ENCODE results near the gene LGALSL. TPM values are rescaled to one million over a fixed set of nuclear protein-coding genes. Genes with fewer than 3 reads are reported as not detected.

LGALSL gene
- polyA plus RNA-seq, 4 donors = 6.0 to 28.6 (median 25.3) TPM

DNA sequence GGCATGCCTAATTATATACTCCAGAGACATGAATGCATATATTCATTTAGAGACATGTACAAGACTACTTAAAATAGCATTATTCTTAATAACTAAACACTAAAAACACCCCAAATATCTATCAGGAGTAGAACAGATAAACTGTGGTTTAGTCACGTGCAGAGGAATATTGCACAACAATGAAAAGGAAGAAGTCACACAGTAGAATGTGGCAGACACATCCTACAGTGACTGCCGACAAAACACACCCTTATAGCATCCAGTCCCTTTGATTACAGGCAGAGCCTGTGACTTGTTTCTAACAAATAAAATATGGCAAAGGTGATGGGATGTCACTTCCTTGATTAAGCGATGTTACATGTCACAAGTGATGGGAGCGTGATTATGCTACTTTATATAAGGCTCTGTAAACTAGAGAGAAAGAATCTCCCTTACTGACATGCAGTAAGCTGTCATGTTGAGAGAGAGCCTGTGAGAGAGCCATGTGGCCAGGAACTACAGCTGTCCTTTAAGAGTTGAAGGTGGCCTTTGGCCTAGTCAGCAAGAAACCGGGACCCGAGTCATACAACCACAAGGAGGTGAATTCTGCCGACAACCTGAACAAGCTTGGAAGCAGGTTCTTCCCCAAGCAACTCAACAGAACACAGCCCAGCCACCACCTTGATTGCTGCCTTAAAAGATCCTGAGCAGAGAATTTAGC is 39.1 kb upstream of the LGALSL start:
- H3K4me3 ChIP-seq (ENCODE audit: low read depth in 1 of 3, low read length in 3 of 3) = no peak overlapping the region
- H3K4me1 ChIP-seq (ENCODE audit: control insufficient read depth in 3 of 3, insufficient read depth in 2 of 3, low read depth in 1 of 3, low read length in 2 of 3) = peaks cover 0 to 8% (median 0%) of the 10 kb centered on the region in 3 donors
- 72 to 84% (median 74%) methylated on average over 7 of the region's 7 CpGs for WGBS, 3 donors
- no peak overlapping the region for H3K27ac ChIP-seq (ENCODE audit: low read depth in 1 of 3, low read length in 2 of 3)
- FAIRE-seq (no peak), DNase-seq (peak in 1 of 2 donors; percentile 27)
- H3K36me3 ChIP-seq (ENCODE audit: control insufficient read depth in 3 of 3, insufficient read depth in 2 of 3, low read depth in 1 of 3, low read length in 3 of 3) = no peaks in the 10 kb centered on the region
- no peaks in the 10 kb centered on the region for H3K27me3 ChIP-seq (ENCODE audit: control insufficient read depth in 3 of 3, insufficient read depth in 3 of 3, low read length in 3 of 3)
- H3K9me3 ChIP-seq (ENCODE audit: control insufficient read depth in 2 of 2, insufficient read depth in 1 of 2, low read depth in 1 of 2, low read length in 1 of 2) = no peaks in the 10 kb centered on the region

DNA sequence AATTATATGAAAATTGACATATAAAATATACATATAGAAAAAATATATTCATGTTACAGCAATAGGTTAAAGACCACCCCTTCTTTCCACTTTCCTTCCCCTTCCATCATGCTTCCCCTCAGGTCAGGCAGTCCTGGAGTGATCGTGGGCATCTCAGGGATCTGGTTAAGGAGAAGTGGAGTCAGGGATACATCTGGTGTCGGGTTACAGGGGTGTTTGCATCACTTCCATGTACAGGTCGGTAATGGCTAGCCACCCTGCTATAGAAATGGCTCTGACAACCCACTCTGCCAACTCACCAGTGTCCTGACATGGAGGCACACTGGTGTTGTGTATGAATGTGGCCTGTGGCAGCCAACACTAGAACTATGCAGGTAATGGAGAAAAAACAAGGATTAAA is 36.3 kb upstream of the LGALSL start:
- Histone ChIP-seq H3K9me3 (ENCODE audit: control insufficient read depth in 2 of 2, insufficient read depth in 1 of 2, low read depth in 1 of 2, low read length in 1 of 2) (peaks cover 0 to 2% of the 10 kb centered on the region in 2 donors), H3K4me1 (ENCODE audit: control insufficient read depth in 3 of 3, insufficient read depth in 2 of 3, low read depth in 1 of 3, low read length in 2 of 3) (peaks cover 0 to 23% (median 2%) of the 10 kb centered on the region in 3 donors), H3K27me3 (ENCODE audit: control insufficient read depth in 3 of 3, insufficient read depth in 3 of 3, low read length in 3 of 3) (no peaks in the 10 kb centered on the region), H3K36me3 (ENCODE audit: control insufficient read depth in 3 of 3, insufficient read depth in 2 of 3, low read depth in 1 of 3, low read length in 3 of 3) (no peaks in the 10 kb centered on the region), H3K4me3 (ENCODE audit: low read depth in 1 of 3, low read length in 3 of 3) (no peak overlapping the region), H3K27ac (ENCODE audit: low read depth in 1 of 3, low read length in 2 of 3) (no peak overlapping the region)
- FAIRE-seq (no peak), DNase-seq (no peak)
- 79 to 92% (median 79%) methylated on average over 3 of the region's 3 CpGs for WGBS, 3 donors

DNA sequence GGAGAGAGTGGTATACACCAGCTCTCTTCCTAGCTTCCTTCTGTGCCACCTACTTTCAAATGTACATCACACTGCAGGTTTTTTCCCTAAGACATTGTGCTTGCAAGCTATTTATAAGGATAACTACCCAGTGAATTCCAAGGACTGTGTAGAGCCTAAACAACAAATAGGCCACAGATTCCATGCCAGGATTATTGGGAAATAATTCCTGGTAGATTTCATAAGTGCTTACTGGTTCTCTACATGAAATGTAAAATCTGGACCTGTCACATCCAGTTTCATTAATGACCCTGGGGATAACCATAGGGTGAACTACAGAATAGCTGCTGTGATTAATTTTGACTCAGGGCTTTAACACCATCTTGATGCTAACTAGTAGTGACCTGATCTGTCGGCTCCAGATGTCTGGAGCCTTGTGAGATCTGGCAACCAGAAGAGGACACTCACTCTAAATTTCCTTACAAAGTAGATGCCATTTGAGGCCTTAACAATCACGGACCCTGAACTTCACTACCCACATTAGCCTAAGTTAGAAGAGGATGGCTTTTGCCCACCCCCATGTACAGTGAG is 34.3 kb upstream of the LGALSL start:
- Histone ChIP-seq H3K4me1 (ENCODE audit: control insufficient read depth in 3 of 3, insufficient read depth in 2 of 3, low read depth in 1 of 3, low read length in 2 of 3) (peaks cover 2 to 42% (median 2%) of the 10 kb centered on the region in 3 donors), H3K27ac (ENCODE audit: low read depth in 1 of 3, low read length in 2 of 3) (no peak overlapping the region), H3K36me3 (ENCODE audit: control insufficient read depth in 3 of 3, insufficient read depth in 2 of 3, low read depth in 1 of 3, low read length in 3 of 3) (no peaks in the 10 kb centered on the region), H3K9me3 (ENCODE audit: control insufficient read depth in 2 of 2, insufficient read depth in 1 of 2, low read depth in 1 of 2, low read length in 1 of 2) (peaks cover 0 to 5% of the 10 kb centered on the region in 2 donors), H3K4me3 (ENCODE audit: low read depth in 1 of 3, low read length in 3 of 3) (no peak overlapping the region), H3K27me3 (ENCODE audit: control insufficient read depth in 3 of 3, insufficient read depth in 3 of 3, low read length in 3 of 3) (no peaks in the 10 kb centered on the region)
- no peak for DNase-seq
- WGBS, 3 donors = 92 to 96% (median 93%) methylated on average over 2 of the region's 2 CpGs
- FAIRE-seq = no peak

DNA sequence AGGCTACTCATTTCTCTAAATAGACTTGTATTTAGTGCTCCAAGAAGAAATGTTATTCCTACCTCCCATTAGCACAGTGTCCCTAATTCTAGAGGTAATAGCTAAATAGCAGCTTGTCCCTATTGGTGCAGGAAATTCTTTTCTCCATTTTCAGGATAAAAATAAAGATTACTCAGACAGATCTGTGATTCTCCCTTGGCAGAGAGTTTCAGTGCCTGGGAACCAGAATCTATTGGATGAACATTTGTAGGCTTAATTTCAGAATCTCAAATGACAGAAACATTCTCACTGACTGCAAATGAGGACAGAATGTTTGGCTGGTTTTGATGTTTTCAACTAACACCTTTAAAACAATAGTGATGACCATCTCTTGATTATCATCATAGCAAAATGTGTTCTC is 33.3 kb upstream of the LGALSL start:
- Histone ChIP-seq H3K36me3 (ENCODE audit: control insufficient read depth in 3 of 3, insufficient read depth in 2 of 3, low read depth in 1 of 3, low read length in 3 of 3) (no peaks in the 10 kb centered on the region), H3K27me3 (ENCODE audit: control insufficient read depth in 3 of 3, insufficient read depth in 3 of 3, low read length in 3 of 3) (no peaks in the 10 kb centered on the region), H3K4me1 (ENCODE audit: control insufficient read depth in 3 of 3, insufficient read depth in 2 of 3, low read depth in 1 of 3, low read length in 2 of 3) (peaks cover 2 to 40% (median 2%) of the 10 kb centered on the region in 3 donors), H3K27ac (ENCODE audit: low read depth in 1 of 3, low read length in 2 of 3) (no peak overlapping the region), H3K4me3 (ENCODE audit: low read depth in 1 of 3, low read length in 3 of 3) (no peak overlapping the region), H3K9me3 (ENCODE audit: control insufficient read depth in 2 of 2, insufficient read depth in 1 of 2, low read depth in 1 of 2, low read length in 1 of 2) (peaks cover 0 to 5% of the 10 kb centered on the region in 2 donors)
- no peak for FAIRE-seq
- DNase-seq = no peak

DNA sequence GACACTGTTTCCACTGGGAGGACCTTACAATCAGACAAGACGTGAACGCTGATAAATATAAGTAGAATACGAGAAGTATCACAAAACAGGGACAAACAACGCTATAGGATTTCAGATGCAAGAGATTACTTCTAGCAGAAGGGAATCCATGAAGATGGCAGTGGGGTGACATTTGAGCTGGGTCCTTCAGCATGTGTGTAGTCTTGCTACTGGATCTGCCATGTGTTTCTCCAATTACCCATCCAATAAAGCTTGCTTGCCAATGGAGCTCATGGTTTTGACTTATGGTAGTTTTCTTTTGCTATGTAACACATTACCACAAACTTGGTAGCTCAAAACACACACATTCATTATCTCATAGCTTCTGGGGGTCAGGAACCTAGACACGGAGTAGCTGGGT is 32.8 kb upstream of the LGALSL start:
- Histone ChIP-seq H3K4me1 (ENCODE audit: control insufficient read depth in 3 of 3, insufficient read depth in 2 of 3, low read depth in 1 of 3, low read length in 2 of 3) (peaks cover 2 to 44% (median 4%) of the 10 kb centered on the region in 3 donors), H3K4me3 (ENCODE audit: low read depth in 1 of 3, low read length in 3 of 3) (no peak overlapping the region), H3K27me3 (ENCODE audit: control insufficient read depth in 3 of 3, insufficient read depth in 3 of 3, low read length in 3 of 3) (no peaks in the 10 kb centered on the region), H3K9me3 (ENCODE audit: control insufficient read depth in 2 of 2, insufficient read depth in 1 of 2, low read depth in 1 of 2, low read length in 1 of 2) (peaks cover 0 to 5% of the 10 kb centered on the region in 2 donors), H3K36me3 (ENCODE audit: control insufficient read depth in 3 of 3, insufficient read depth in 2 of 3, low read depth in 1 of 3, low read length in 3 of 3) (no peaks in the 10 kb centered on the region), H3K27ac (ENCODE audit: low read depth in 1 of 3, low read length in 2 of 3) (no peak overlapping the region)
- FAIRE-seq (no peak), DNase-seq (no peak)
- WGBS, 3 donors = 88 to 93% (median 92%) methylated on average over 5 of the region's 5 CpGs

DNA sequence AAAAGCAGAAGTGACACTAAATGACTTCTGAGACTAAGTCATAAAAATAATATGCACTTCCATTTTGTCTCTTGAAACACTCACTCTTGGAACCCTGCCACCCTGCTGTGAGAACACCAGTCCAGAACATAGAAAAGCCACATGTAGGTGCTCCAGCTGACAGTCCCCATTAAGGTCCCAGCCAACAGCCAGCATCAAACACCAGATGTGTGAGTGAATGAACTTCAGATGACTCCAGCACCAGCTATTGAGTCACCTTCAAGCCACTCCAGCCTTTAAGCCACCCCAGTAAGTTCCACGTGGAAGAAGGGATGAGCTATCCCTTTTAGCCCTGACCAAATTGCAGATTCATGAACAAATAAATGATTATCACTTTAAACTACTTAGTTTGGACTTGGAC is 31.5 kb upstream of the LGALSL start:
- FAIRE-seq (no peak), DNase-seq (no peak)
- no peak overlapping the region for H3K4me3 ChIP-seq (ENCODE audit: low read depth in 1 of 3, low read length in 3 of 3)
- peaks cover 0 to 5% of the 10 kb centered on the region in 2 donors for H3K9me3 ChIP-seq (ENCODE audit: control insufficient read depth in 2 of 2, insufficient read depth in 1 of 2, low read depth in 1 of 2, low read length in 1 of 2)
- 81 to 83% (median 82%) methylated on average over 1 of the region's 1 CpG for WGBS, 3 donors
- no peaks in the 10 kb centered on the region for H3K27me3 ChIP-seq (ENCODE audit: control insufficient read depth in 3 of 3, insufficient read depth in 3 of 3, low read length in 3 of 3)
- no peak overlapping the region for H3K27ac ChIP-seq (ENCODE audit: low read depth in 1 of 3, low read length in 2 of 3)
- no peaks in the 10 kb centered on the region for H3K36me3 ChIP-seq (ENCODE audit: control insufficient read depth in 3 of 3, insufficient read depth in 2 of 3, low read depth in 1 of 3, low read length in 3 of 3)
- peaks cover 2 to 50% (median 4%) of the 10 kb centered on the region in 3 donors for H3K4me1 ChIP-seq (ENCODE audit: control insufficient read depth in 3 of 3, insufficient read depth in 2 of 3, low read depth in 1 of 3, low read length in 2 of 3)

DNA sequence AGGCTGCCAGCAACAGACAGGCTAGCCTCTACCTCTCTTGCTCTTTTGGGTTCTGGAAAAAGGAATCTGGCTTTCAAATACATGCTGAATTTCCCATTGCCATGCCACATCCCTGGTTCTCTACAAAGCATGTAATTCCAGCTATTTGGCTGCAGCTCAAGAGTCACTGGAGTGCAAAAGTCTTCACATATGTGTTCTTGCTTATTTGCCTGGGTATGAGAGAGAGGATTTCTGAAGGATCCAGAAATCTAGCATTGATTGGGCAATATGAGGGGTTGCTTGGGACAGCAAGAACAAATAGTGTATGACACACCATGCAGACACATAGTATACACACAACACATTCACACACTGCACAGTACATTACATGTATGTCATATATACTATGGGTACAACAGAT is 30.7 kb upstream of the LGALSL start:
- peaks cover 0 to 5% of the 10 kb centered on the region in 2 donors for H3K9me3 ChIP-seq (ENCODE audit: control insufficient read depth in 2 of 2, insufficient read depth in 1 of 2, low read depth in 1 of 2, low read length in 1 of 2)
- DNase-seq (no peak), FAIRE-seq (no peak)
- H3K4me3 ChIP-seq (ENCODE audit: low read depth in 1 of 3, low read length in 3 of 3) = no peak overlapping the region
- H3K36me3 ChIP-seq (ENCODE audit: control insufficient read depth in 3 of 3, insufficient read depth in 2 of 3, low read depth in 1 of 3, low read length in 3 of 3) = no peaks in the 10 kb centered on the region
- H3K4me1 ChIP-seq (ENCODE audit: control insufficient read depth in 3 of 3, insufficient read depth in 2 of 3, low read depth in 1 of 3, low read length in 2 of 3) = peaks cover 2 to 50% (median 4%) of the 10 kb centered on the region in 3 donors
- H3K27ac ChIP-seq (ENCODE audit: low read depth in 1 of 3, low read length in 2 of 3) = no peak overlapping the region
- H3K27me3 ChIP-seq (ENCODE audit: control insufficient read depth in 3 of 3, insufficient read depth in 3 of 3, low read length in 3 of 3) = no peaks in the 10 kb centered on the region

DNA sequence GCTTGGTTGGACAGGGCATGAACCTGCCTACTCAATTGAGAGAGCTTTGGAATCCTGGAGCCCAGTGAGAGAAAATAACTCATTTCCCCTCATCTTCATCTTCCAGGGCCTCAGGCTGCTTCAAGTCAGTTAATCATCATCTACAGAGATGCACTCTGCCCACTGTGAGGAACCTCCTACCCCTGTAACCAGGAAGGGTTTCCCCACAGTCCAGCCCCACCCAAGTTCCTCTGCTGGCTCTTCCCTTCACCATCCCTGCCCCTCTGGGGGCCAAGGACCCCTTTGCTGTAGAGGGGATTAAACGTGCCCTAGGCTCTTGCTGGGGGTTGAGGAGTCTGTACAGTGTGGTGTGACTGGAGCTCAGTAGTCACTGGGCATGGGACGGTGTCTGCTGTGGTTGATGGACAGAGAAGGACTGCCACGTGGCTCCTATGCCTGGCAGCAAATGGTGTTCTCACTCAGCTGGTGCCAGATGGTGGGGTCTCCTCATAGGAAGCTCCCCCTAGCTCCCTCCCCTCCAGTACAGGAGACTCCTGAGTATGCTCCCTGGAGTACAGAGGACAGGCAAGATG is 29.5 kb upstream of the LGALSL start:
- 67 to 80% (median 67%) methylated on average over 3 of the region's 3 CpGs for WGBS, 3 donors
- Histone ChIP-seq H3K9me3 (ENCODE audit: control insufficient read depth in 2 of 2, insufficient read depth in 1 of 2, low read depth in 1 of 2, low read length in 1 of 2) (peaks cover 0 to 5% of the 10 kb centered on the region in 2 donors), H3K4me3 (ENCODE audit: low read depth in 1 of 3, low read length in 3 of 3) (no peak overlapping the region), H3K27ac (ENCODE audit: low read depth in 1 of 3, low read length in 2 of 3) (peak overlapping the region in 1 of 3 donors; percentile 61), H3K27me3 (ENCODE audit: control insufficient read depth in 3 of 3, insufficient read depth in 3 of 3, low read length in 3 of 3) (no peaks in the 10 kb centered on the region), H3K4me1 (ENCODE audit: control insufficient read depth in 3 of 3, insufficient read depth in 2 of 3, low read depth in 1 of 3, low read length in 2 of 3) (peaks cover 2 to 50% (median 4%) of the 10 kb centered on the region in 3 donors), H3K36me3 (ENCODE audit: control insufficient read depth in 3 of 3, insufficient read depth in 2 of 3, low read depth in 1 of 3, low read length in 3 of 3) (no peaks in the 10 kb centered on the region)
- DNase-seq (peak; percentile 62 to 73), FAIRE-seq (no peak)
